Stimulated activated CD8-positive, alpha-beta memory T cell treated with anti-CD3 and anti-CD28 coated beads, Interleukin-7, amount 100 ng/mL, for 48 hours (primary cell): ENCODE data around the gene C22orf23.

Source experiments
- DNase-seq, 2 donors: peaks; one replicate each; pipeline ENCODE4 v3.0.0-alpha.2; 2020; ENCODE audit warnings: low read depth in 1 of 2; ENCODE audit errors: extremely low read depth in 1 of 2

Gene C22orf23

GRCh38 chr22:37953437-37954179, at the start of gene C22orf23, which contains the start of gene POLR2F:
Gene C22orf23, minus strand, starts transcription at chr22:37953601. Its CDS starts 452 bp downstream, at chr22:37953149.
Gene POLR2F, plus strand, starts transcription at chr22:37953699. Its CDS starts 89 bp downstream, at chr22:37953788.
- peak; percentile 85 to 93 for DNase-seq

- no peak for DNase-seq
These were observed 46.4 kb upstream of the C22orf23 start for GRCh38 chr22:37999640-38000272.

- no peak for DNase-seq
These were observed 45.8 kb upstream of the C22orf23 start for GRCh38 chr22:37999236-37999635.

GRCh38 chr22:37998543-37998942, 45.1 kb upstream of the C22orf23 start:
- DNase-seq: no peak

GRCh38 chr22:37996515-37997246, 43.3 kb upstream of the C22orf23 start:
- DNase-seq: no peak

- no peak for DNase-seq
These were observed 42.7 kb upstream of the C22orf23 start for GRCh38 chr22:37996079-37996478.

GRCh38 chr22:37995460-37995859, 42.1 kb upstream of the C22orf23 start:
- DNase-seq: no peak

GRCh38 chr22:37994982-37995381, 41.6 kb upstream of the C22orf23 start:
- no peak for DNase-seq

GRCh38 chr22:37994049-37994448, 40.6 kb upstream of the C22orf23 start:
- no peak for DNase-seq

GRCh38 chr22:37991731-37992442, 38.5 kb upstream of the C22orf23 start:
- DNase-seq: no peak

GRCh38 chr22:37990862-37991261, 37.5 kb upstream of the C22orf23 start:
- no peak for DNase-seq

GRCh38 chr22:37990301-37990700, 36.9 kb upstream of the C22orf23 start:
- no peak for DNase-seq

GRCh38 chr22:37989146-37990045, 36.0 kb upstream of the C22orf23 start:
- no peak for DNase-seq

GRCh38 chr22:37986371-37986770, 33.0 kb upstream of the C22orf23 start:
- DNase-seq: no peak

GRCh38 chr22:37985751-37986281, 32.4 kb upstream of the C22orf23 start:
- DNase-seq: no peak

GRCh38 chr22:37985050-37985585, 31.7 kb upstream of the C22orf23 start:
- DNase-seq: no peak

GRCh38 chr22:37983860-37984791, 30.7 kb upstream of the C22orf23 start, which contains the start of gene SOX10:
Gene SOX10, minus strand, starts transcription at chr22:37984555. Its CDS starts 771 bp downstream, at chr22:37983784.
- no peak for DNase-seq
